NCI-H774 (cell line): ENCODE results near the gene SH3TC1.

Experiments used
- DNase-seq: peaks from one replicate; lab custom pipeline; 2025; lab: John Stamatoyannopoulos, UW

The SH3TC1 gene

GRCh38 chr4:8276358-8277240 lies 77.5 kb downstream of the SH3TC1 start:
- no peak for DNase-seq

GRCh38 chr4:8277356-8278008 lies 78.4 kb downstream of the SH3TC1 start:
- DNase-seq: no peak

DNA sequence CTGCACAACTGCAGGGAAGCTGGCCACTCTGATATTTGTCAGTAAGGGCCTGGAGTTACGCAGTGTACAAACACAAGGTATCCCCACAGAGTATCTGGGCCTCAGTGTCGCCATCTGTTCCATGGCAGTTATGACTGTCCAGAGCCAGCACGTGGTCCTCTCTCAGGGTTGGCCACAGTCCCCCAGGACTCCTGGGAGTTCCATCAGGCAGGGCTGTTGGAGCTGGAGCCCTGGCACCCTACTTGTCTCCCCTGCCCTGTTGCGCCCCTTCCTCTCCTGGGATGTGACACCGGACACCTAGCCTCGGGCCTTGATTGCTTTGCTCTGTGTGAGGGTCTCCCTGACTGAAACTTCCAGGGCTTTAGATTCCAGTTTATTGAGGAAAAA lies 78.9 kb downstream of the SH3TC1 start:
- no peak for DNase-seq

- no peak for DNase-seq
Measured at GRCh38 chr4:8278421-8279287, 79.6 kb downstream of the SH3TC1 start.

- no peak for DNase-seq
Measured at GRCh38 chr4:8279321-8280157, 80.4 kb downstream of the SH3TC1 start.

GRCh38 chr4:8280158-8280875 lies 81.2 kb downstream of the SH3TC1 start:
- no peak for DNase-seq

GRCh38 chr4:8280876-8281440 lies 81.9 kb downstream of the SH3TC1 start:
- no peak for DNase-seq

- DNase-seq: no peak
Measured at GRCh38 chr4:8281519-8282133, 82.5 kb downstream of the SH3TC1 start.

- DNase-seq: no peak
Measured at GRCh38 chr4:8282134-8282641, 83.1 kb downstream of the SH3TC1 start.

- no peak for DNase-seq
Measured at GRCh38 chr4:8282742-8283141, 83.7 kb downstream of the SH3TC1 start.

- no peak for DNase-seq
Measured at GRCh38 chr4:8283161-8283560, 84.1 kb downstream of the SH3TC1 start.

- DNase-seq: no peak
Measured at GRCh38 chr4:8283631-8284121, 84.6 kb downstream of the SH3TC1 start.

DNA sequence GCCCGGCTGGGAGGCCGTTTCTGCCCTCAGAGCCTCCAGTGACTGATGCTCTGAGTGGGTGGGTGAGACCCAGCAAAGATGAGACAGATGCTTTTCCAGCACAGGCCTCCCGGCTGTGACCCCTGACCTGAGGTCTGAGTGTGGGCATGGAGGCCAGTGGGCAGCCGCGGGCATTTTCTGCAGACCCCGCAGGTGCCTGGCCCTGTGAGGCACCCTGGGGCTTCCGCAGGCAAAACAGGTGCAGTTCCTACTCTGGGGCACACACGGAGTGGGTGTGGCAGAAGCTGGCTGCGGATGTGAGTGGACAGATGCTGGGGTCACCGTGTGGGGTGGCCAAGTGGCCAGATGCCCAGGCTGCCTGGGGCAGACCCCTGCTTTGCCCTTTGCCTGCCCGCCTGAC lies 85.3 kb downstream of the SH3TC1 start:
- DNase-seq: no peak

DNA sequence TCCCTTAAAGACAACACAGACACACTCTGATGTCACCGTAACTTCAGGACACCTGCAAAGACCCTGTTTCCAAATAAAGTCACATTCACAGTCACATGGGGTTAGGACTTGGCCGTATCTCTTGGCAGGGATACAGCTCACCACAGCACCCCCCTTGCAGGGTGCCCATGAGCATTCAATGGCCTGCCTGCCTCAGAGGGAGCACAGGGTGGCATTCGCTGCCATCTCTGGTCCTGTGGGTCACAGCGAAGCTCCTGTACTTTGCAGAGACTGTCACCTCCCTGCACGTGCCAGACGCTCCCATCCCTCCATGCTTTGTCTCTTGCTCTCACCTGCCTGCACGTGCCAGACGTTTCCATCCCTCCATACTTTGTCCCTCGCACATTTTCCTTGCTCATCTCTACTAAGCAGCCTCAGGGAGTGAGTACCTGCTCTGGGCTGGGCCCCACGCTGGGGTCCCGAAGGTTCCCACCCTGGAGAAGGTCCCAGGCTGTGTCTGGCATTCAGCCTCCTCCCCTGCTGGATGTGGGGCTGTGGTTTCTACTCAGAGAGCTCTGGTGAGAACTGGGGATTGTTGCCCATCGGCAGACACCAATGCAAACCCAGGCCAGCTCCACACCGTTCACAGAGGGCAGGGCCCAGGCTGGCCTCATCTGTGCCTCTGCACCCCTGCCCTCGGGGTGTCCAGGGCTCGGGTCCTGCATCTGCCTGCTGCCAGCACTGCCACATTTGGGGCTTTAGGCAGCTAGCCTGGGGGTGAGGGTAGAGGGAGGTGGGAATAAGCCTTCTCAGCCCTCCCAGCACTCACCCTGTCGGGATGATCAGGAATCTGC lies 86.3 kb downstream of the SH3TC1 start:
- DNase-seq: no peak

DNA sequence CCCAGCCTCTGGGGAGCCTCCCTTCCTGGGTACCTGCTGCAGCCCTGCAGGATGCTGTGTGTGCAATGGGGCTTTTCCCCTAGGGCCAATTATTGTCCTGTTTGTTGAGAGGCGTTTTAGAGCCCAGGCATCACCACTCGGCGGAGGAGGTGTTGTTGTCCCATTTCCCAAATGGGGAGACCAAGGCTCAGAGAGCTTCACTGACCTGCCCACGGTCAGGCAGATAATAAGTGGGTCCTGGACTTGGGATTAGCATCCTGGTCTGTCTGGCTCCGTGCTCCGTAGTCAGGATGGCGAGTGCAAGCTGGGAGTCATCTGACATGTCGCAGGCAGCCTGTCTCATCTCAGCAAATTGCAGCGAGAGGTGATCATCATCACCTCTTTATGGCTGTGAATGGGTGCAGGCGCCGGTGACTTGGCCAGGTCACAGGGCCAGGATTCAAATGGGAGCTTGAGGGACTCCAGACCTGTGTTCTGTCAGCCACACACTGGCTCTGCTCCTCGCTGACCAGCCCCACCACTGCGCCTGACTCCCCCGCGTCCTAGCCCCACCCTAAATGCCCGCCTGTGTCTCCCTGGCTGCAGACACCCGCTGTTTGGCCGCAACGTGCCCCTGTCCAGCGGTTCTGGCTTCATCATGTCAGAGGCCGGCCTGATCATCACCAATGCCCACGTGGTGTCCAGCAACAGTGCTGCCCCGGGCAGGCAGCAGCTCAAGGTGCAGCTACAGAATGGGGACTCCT lies 87.1 kb downstream of the SH3TC1 start:
- no peak for DNase-seq

GRCh38 chr4:8286719-8287342 lies 87.7 kb downstream of the SH3TC1 start:
- DNase-seq: no peak
